ENCODE results near the gene OPCML. TPM values are rescaled to one million over a fixed set of nuclear protein-coding genes. Genes with fewer than 3 reads are reported as not detected.

OPCML gene
- total RNA-seq, 1 donor from 2014 or later: 0.61 TPM

DNA sequence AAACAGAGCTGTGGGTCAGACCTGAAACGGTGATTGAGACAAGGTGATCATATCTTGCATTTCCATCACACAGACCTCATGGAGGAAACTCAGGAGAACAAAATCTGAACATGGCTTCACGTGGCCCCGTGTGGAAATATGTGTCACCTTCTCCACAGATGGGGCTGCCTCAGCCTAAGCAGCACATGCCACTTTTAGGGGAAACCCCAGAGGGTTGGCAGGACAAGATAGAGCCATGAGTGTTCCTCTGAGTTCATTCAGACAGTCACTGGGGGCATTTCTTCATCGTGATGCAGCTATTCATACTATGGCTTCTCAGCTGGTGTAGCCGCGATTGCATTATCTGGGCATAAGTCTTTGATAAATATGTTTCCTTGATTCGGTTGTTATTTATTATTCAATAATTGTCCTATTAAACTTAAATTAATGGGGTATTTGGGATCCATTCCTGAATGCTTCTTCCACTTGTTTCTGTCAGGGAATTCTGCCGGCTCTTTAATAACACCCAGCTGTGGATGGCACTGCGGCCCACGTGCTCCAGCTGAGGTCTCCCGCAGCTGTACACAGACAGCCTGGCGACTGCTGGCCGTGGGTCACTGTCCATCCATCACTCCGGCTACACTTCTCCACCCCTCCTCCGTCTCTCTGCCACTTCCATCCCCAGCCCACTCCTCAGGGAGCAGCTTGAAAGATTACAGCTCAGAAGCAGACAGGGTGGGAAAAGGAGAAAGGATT is 485.1 kb downstream of the OPCML start:
- H3K27ac Mint-ChIP-seq (ENCODE audit: unreplicated experiment): no peak overlapping the region
- H3K9me3 Mint-ChIP-seq (ENCODE audit: unreplicated experiment): peaks cover 3% of the 10 kb centered on the region
- no peaks in the 10 kb centered on the region for H3K36me3 Mint-ChIP-seq (ENCODE audit: unreplicated experiment)
- TF ChIP-seq, protein P1, sequence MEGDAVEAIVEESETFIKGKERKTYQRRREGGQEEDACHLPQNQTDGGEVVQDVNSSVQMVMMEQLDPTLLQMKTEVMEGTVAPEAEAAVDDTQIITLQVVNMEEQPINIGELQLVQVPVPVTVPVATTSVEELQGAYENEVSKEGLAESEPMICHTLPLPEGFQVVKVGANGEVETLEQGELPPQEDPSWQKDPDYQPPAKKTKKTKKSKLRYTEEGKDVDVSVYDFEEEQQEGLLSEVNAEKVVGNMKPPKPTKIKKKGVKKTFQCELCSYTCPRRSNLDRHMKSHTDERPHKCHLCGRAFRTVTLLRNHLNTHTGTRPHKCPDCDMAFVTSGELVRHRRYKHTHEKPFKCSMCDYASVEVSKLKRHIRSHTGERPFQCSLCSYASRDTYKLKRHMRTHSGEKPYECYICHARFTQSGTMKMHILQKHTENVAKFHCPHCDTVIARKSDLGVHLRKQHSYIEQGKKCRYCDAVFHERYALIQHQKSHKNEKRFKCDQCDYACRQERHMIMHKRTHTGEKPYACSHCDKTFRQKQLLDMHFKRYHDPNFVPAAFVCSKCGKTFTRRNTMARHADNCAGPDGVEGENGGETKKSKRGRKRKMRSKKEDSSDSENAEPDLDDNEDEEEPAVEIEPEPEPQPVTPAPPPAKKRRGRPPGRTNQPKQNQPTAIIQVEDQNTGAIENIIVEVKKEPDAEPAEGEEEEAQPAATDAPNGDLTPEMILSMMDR (IDR thresholded peaks at IDR 0.05; ENCODE audit: partially characterized antibody, unreplicated experiment): no peak
- H3K4me3 Mint-ChIP-seq (ENCODE audit: unreplicated experiment): no peak overlapping the region
- no peak for DNase-seq
- no peaks in the 10 kb centered on the region for H3K27me3 Mint-ChIP-seq (ENCODE audit: unreplicated experiment)
- H3K4me1 Mint-ChIP-seq (ENCODE audit: low read depth, unreplicated experiment): peaks cover 34% of the 10 kb centered on the region

- TF ChIP-seq, protein P1 (IDR thresholded peaks at IDR 0.05; ENCODE audit: partially characterized antibody, unreplicated experiment): no peak
- no peaks in the 10 kb centered on the region for H3K27me3 Mint-ChIP-seq (ENCODE audit: unreplicated experiment)
- no peak for DNase-seq
Observed at GRCh38 chr11:133046252-133046651, 486.0 kb downstream of the OPCML start.

GRCh38 chr11:133041928-133042882 is 490.1 kb downstream of the OPCML start:
- DNase-seq: peak; percentile 56

More at GRCh38 chr11:133046252-133046651, 486.0 kb downstream of the OPCML start:
- Mint-ChIP-seq H3K4me1 (ENCODE audit: low read depth, unreplicated experiment) (peaks cover 40% of the 10 kb centered on the region), H3K9me3 (ENCODE audit: unreplicated experiment) (peaks cover 3% of the 10 kb centered on the region), H3K36me3 (ENCODE audit: unreplicated experiment) (no peaks in the 10 kb centered on the region), H3K27ac (ENCODE audit: unreplicated experiment) (no peak overlapping the region), H3K4me3 (ENCODE audit: unreplicated experiment) (no peak overlapping the region)

GRCh38 chr11:133041181-133041580 is 491.1 kb downstream of the OPCML start:
- Mint-ChIP-seq H3K4me3 (ENCODE audit: unreplicated experiment) (no peak overlapping the region), H3K9me3 (ENCODE audit: unreplicated experiment) (peaks cover 2% of the 10 kb centered on the region), H3K27ac (ENCODE audit: unreplicated experiment) (no peak overlapping the region), H3K4me1 (ENCODE audit: low read depth, unreplicated experiment) (peaks cover 33% of the 10 kb centered on the region), H3K36me3 (ENCODE audit: unreplicated experiment) (no peaks in the 10 kb centered on the region), H3K27me3 (ENCODE audit: unreplicated experiment) (no peaks in the 10 kb centered on the region)
- TF ChIP-seq, protein P1 (IDR thresholded peaks at IDR 0.05; ENCODE audit: partially characterized antibody, unreplicated experiment): no peak
- DNase-seq: no peak

More at GRCh38 chr11:133041928-133042882, 490.1 kb downstream of the OPCML start:
- Mint-ChIP-seq H3K36me3 (ENCODE audit: unreplicated experiment) (no peaks in the 10 kb centered on the region), H3K4me3 (ENCODE audit: unreplicated experiment) (no peak overlapping the region), H3K27me3 (ENCODE audit: unreplicated experiment) (no peaks in the 10 kb centered on the region), H3K27ac (ENCODE audit: unreplicated experiment) (no peak overlapping the region), H3K9me3 (ENCODE audit: unreplicated experiment) (peaks cover 4% of the 10 kb centered on the region), H3K4me1 (ENCODE audit: low read depth, unreplicated experiment) (peaks cover 38% of the 10 kb centered on the region)
- TF ChIP-seq, protein P1 (IDR thresholded peaks at IDR 0.05; ENCODE audit: partially characterized antibody, unreplicated experiment): no peak
